HG02588 (cell line): Measurements from ENCODE around the gene UBE2J2.

Experiments
- ATAC-seq: cut with Tn5 transposase; IDR thresholded peaks from one replicate; pipeline ENCODE4 v1.9.1; 2021; ENCODE audit warnings: mild to moderate bottlenecking, moderate library complexity; ENCODE audit not compliant: unreplicated experiment

UBE2J2 gene

DNA sequence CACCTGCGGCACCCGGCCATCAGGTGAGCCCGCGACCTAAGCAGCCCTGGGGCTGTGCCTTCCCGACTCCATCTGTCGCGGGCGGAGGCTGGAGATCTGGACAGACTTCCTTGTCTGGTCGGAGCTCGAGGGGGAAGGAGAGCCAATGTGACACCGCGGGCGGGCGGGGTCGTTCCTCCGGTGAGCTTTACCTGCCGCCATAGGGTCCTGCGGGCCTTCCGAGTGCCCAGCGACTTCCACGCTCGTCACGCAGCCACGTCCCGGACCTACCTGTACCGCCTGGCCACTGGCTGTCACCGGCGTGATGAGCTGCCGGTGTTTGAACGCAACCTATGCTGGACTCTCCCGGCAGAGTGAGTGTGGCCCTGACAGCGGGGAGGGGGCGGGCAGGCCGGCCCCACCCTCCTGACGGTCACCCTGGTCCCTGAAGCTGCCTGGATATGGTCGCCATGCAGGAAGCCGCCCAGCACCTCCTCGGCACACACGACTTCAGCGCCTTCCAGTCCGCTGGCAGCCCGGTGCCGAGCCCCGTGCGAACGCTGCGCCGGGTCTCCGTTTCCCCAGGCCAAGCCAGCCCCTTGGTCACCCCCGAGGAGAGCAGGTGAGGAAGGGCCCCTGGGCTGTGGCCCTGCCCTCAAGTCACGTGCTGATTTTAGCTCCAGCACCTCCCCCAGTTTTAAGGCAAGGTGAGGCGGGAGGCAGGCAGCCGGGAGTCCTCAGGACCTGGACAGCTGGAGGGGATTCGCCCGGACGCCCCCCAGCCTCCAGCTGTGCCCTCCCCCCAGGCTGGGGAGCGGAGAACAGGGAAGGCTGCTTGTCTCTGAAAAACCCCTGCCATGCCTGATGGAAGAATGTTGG lies 35.8 kb upstream of the UBE2J2 start:
- ATAC-seq: no peak

- ATAC-seq: peak; percentile 5
These were observed 35.1 kb upstream of the UBE2J2 start for GRCh38 chr1:1308756-1309250.

DNA sequence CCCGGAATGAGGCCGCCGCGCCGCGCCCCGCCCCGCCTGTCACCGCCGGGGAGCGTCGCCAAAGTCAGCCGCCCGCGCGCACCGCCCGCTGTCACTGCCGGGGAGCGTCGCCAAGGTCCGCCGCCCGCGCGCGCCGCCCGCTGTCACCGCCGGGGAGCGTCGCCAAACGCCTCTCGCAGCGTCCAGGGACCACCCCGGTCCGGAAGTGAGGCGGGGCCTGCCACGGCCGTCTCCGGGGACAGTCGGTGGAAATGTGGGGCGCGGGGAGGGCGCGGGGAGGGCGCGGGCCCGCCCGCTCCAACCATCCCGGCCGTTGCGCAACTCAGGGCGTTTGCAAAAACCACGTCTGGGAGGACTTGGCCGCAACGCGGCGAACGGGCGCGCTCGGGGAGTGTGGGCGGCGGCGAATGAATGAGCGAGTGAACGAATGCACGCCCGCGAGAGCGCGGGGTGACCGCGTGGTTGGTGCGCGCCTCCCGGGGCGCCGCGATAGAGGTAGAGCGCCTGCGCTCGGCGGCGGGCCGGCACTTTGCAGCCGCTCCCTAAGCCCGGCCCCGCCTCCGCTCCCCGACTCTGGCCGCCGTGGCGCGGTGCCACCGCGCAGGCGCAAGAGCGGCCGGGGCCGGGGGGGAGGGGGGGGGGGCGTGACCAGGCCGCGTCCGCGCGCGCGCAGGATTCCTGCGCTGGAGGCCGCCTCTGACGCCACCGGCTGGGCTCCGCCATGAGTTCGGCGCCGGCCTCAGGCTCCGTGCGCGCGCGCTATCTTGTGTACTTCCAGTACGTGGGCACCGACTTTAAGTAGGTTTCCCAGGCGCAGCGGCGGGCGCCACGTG lies 34.5 kb upstream of the UBE2J2 start, which contains the start of the genes ACAP3 and PUSL1:
ACAP3 (minus strand) TSS at position 8 of the 833 bp plus-strand sequence. CDS start 115 bp downstream, outside the sequence.
PUSL1 (plus strand) TSS at position 675 of the 833 bp plus-strand sequence; CDS start at position 722, 47 bp downstream.
- ATAC-seq: peak; percentile 57

- ATAC-seq: peak; percentile 3
These were observed 33.7 kb upstream of the UBE2J2 start for GRCh38 chr1:1307261-1307922.

- ATAC-seq: no peak
These were observed 33.1 kb upstream of the UBE2J2 start for GRCh38 chr1:1306661-1307260.

DNA sequence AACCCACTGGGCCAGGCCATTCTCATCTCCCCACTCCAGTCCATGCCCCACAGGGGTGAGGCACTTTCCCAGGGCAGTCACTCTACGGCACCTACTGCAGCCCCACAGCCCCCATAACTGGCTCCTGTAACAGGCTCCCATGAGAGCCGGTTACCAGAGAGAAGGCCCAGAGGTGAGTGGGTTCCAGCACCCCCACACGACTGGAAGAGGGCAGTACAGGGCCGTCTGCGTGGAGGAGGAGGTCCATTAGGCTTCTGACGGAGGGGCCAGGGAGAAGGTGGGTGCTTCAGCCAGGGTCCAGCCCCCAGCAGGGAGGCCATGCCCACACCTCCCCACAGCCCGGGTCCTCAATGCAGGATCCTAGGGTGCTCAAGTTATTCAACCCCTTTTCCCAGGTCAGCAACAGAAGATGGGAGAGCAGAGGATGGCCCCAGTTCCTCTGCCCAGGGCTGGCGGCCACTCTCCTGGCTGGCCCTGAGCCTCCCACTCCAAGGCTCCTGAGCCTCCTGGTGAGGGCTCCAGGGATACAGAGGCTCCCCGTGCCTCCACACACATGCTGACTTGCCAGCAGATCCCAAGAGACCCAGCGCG lies 32.5 kb upstream of the UBE2J2 start:
- no peak for ATAC-seq

DNA sequence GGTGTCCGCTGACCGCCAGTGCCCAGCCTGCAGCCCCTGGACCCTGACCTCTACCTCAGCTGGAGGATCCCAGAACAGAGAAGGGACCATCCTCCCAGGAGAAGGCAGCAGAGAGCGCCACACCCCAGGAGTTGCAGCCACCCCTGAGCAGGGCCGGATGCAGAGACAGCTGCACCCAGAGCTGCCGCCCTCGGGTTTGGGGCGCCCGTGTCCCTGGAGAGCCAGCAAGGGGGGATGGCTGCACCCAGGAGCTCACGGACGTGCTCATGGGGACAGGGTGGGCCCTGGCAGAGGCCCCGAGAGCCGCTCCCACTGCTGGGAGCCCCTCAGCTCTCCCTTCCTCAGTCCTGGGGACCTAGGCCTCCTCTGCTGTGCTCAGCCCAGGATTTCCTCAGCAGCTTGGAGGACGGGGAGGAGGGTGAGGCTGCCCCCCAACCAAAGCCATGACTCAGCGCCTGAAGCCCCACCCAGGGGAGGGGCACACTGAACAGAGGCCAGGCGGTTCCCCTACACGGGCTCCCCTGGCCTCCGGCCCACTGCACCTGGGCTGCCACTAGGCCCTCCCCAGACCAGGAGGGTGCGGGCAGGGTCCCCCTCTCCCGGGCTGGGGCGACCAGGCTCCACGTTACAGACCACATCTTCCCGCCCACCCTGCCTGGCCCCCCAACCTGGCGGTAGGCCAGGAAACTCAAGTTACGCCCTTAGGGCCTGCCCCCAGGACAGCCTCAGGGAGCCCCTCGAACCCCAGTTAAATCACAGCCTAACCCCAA lies 31.8 kb upstream of the UBE2J2 start:
- ATAC-seq: no peak

DNA sequence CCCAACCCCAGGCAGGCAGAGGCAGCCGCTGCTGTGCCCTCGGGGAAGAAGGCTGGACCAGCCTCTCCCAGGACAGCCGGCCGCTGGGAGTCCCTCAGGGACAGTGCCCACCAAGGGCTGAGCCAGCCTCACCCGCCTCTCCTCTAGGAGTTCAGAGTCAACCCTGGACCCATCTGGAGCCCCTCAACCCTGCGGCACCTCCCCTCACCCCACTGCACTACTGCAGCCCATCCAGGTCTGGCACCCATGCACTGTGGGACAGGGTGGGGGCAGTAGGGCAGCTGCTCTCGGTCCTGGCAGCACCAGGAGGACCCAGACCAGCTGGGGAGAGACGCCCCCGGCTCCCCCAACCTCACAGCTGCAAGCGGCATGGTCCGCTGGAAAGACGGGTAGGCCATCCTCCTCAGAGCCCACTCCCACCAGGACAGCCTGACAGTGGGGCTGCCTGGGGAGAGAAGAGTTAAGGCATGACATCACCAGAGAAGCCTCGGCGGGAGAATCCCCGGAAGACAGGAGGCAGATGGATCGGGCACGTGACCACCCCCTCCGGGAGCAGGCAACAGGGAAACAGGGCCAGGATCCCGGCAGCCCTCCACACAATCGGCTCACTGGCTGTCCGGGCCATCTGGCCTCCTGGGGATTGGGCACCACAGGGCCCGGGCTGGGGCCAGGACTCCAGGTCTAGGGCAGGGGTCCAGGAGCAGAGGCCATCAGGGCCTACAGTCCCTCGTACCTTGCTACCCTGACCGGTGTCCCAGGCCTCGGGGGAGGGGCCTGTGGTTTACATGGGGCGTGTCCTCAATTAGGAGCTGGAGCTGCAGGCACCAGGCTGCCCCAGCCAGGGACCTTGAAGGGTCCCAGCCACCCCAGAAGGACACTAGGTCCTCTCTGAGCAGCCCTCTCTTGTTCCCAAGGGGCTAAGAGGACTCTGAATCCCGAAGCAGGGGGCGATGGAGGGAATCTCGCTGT lies 31.0 kb upstream of the UBE2J2 start:
- no peak for ATAC-seq

DNA sequence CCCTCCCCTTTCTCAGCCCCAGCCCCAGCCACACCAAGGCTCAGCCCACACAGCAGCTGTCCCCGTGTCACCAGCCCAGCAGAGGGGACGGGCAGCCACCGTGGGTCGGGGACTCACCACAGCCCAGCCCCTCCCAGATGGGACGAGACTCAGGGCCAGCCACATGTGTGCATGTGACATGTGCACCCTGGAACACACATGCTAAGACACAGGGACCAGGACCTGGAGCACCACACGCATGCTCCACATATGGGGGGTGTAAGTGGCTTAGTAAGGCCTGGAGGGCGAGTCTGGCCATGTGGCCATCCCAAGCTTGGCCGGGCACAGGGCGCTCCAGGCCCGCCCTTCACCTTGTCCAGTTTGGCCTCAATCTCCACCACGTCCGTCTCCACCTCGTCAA lies 30.1 kb upstream of the UBE2J2 start:
- ATAC-seq: no peak

GRCh38 chr1:1302951-1303509 lies 29.4 kb upstream of the UBE2J2 start:
- no peak for ATAC-seq

DNA sequence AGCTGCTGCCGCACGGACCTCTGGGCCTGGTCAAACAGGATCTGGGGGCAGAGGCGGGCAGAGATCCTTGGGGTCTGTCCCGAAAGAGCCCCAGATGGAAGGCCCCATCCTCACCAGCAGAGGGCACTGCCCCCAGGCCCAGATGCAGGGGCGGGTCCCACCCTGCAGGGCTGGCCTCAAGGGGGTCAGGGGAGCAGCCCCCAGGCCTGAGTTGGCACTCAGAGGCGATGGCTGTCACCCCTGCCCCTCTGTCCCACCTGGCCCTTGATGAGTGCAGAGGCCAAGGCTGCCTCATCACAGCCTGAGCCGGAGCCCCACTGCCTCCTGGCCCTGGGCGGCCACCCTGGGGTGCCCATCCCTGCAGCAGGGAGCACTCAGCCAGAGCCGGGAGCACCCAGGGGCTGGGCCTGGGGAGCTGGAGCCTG lies 28.4 kb upstream of the UBE2J2 start:
- no peak for ATAC-seq

DNA sequence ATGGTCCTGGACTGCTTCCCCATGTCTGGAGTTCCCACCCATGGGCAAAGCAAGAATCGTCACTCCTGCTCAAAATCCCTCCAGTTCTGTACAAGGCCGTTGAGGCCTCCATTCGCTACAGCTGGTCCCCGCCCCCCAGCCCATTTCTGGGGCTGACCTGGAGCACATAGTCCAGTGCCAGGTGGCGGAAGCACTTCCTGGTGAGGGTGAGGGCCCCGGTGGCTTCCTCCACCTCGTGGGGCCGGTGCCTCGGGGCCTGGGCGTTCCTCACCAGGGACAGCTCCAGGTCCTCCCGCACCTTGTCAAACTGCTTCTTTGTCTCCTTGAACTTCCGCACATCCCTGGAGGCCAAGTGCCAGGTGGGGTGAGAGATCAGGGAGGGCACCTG lies 26.7 kb upstream of the UBE2J2 start:
- no peak for ATAC-seq

- ATAC-seq: no peak
These were observed 26.2 kb upstream of the UBE2J2 start for GRCh38 chr1:1299686-1300351.

GRCh38 chr1:1298861-1299685 lies 25.4 kb upstream of the UBE2J2 start:
- ATAC-seq: no peak

GRCh38 chr1:1297802-1298424 lies 24.3 kb upstream of the UBE2J2 start:
- ATAC-seq: no peak
